Spleen (tissue), 7 donors: ENCODE data around the gene SEPTIN5.

Source experiments
- CTCF ChIP-seq, 11 experiments: fragments of 200-600 bp in 7 of 11; fragments of 450-650 bp in 4 of 11; sonication (generic) in 4 of 11; IDR thresholded peaks in 8 of 11; conservative IDR thresholded peaks in 3 of 11; 1 replicate in 7 of 11; 2 replicates in 4 of 11; pipeline versions ENCODE4 v1.4.0 to v1.8.0; 2016 to 2021; ENCODE audit warnings: antibody characterized with exemption in 11 of 11, inconsistent platforms in 4 of 11, mild to moderate bottlenecking in 1 of 11
- POLR2A ChIP-seq, 3 donors: fragments of 450-650 bp; IDR thresholded peaks; one replicate each; pipeline ENCODE4 v1.5.1; 2017; ENCODE audit warnings: antibody characterized with exemption in 3 of 3, mild to moderate bottlenecking in 1 of 3
- POLR2AphosphoS5 ChIP-seq, 3 donors: sonication (generic); formaldehyde crosslinking; IDR thresholded peaks; one replicate each; pipeline ENCODE4 v1.5.1; 2017; ENCODE audit warnings: antibody characterized with exemption in 3 of 3
- donor health status: DM: no; HTN: no; CAD: no; lungs with moderate emphysema.
- donor health status: DM: no; HTN: no; CAD: no.
- donor health status: DM: no; HTN: no; CAD: no.

- TF ChIP-seq CTCF (IDR thresholded peaks at IDR 0.05 in 8 of 11, conservative IDR thresholded peaks at IDR 0.05 in 3 of 11) (no peak), POLR2AphosphoS5 (IDR thresholded peaks at IDR 0.05) (no peak), POLR2A (IDR thresholded peaks at IDR 0.05) (no peak)
Measured at GRCh38 chr22:19735665-19736510, 21.6 kb downstream of the SEPTIN5 start.
